Kidney epithelial cell (primary cell): ENCODE results near the gene MIPOL1. TPM values are rescaled to one million over a fixed set of nuclear protein-coding genes. Genes with fewer than 3 reads are reported as not detected.

ENCODE experiments used
- DNase-seq: peaks from one replicate; pipeline ENCODE4 v3.0.0-alpha.2; 2010; ENCODE audit warnings: low read depth
- H3K27me3 ChIP-seq: 2 replicates; pipeline ENCODE4 v1.6.0; 2011; ENCODE audit warnings: low read length; ENCODE audit not compliant: control insufficient read depth, insufficient read depth
- H3K36me3 ChIP-seq: 2 replicates; pipeline ENCODE4 v1.5.1; 2011; ENCODE audit warnings: low read length; ENCODE audit not compliant: control insufficient read depth, insufficient read depth
- H3K4me3 ChIP-seq: 2 replicates; pipeline ENCODE4 v1.5.1; 2011; ENCODE audit warnings: low read depth, mild to moderate bottlenecking, control low read depth, low read length
- CTCF ChIP-seq: IDR thresholded peaks from 2 replicates; pipeline ENCODE4 v1.5.1; 2011; ENCODE audit warnings: mild to moderate bottlenecking, moderate library complexity, low read length, control low read depth, inconsistent platforms; ENCODE audit not compliant: insufficient read depth, poor library complexity, severe bottlenecking
- total RNA-seq: library from RNA; depleted of rRNA; stranded (reverse); fragments of >200 nt; gene quantifications from 2 replicates; pipeline ENCODE4 v1.2.3, GENCODE V29; 2015

Gene MIPOL1
- total RNA-seq, 1 donor from 2014 or later: 7.1 TPM

DNA sequence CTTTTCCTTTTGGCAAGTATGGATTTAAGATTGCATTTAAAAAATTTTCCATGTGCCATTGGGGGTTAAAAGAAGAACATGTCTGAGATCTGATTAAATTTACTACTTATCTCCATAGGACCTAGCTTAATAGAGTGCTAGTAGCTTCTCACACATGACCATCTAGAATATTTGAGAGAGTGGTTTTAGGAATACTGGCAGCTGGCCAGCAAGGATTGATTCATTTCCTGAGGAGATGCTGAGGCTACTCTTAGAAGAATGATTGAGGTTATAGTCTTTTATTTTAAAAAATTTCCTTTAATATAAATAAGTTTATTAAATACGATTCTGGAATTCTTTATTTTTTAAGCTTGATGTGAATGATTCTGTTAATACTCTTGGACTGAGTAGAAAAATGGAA lies 56.2 kb downstream of the MIPOL1 start:
- no peaks in the 10 kb centered on the region for H3K27me3 ChIP-seq
- no peak for TF ChIP-seq CTCF
- no peak for DNase-seq
- no peaks in the 10 kb centered on the region for H3K36me3 ChIP-seq
- no peak overlapping the region for H3K4me3 ChIP-seq

DNA sequence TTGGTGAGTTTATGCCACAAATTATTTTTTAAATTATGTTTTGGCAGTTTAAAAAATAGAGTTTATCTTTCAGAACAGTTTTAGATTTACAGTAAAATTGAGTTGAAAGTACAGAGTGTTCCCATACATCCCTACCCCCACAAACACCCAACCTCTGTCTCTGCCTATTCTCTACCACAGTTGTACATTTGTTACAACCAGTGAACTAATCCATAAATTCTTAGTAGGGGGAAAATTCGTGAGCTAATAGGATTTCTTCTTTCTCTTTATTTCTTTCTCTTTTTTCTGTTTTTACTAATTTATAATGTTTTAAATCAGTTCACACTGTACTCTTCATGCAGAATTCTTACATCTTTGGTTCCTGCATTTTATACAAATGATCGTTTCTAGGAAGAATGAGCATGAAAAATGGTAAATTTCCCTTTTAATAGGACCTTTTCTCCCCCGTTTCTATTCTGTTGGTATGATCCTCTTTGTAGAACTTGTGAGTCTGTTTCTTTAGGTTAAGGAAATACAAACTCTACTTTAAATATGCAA lies 56.7 kb downstream of the MIPOL1 start:
- H3K36me3 ChIP-seq: no peaks in the 10 kb centered on the region
- no peaks in the 10 kb centered on the region for H3K27me3 ChIP-seq
- no peak for DNase-seq
- TF ChIP-seq CTCF: no peak
- no peak overlapping the region for H3K4me3 ChIP-seq

- DNase-seq: no peak
- no peaks in the 10 kb centered on the region for H3K36me3 ChIP-seq
- no peak for TF ChIP-seq CTCF
Observed at GRCh38 chr14:37257501-37258070, 59.8 kb downstream of the MIPOL1 start.

GRCh38 chr14:37262649-37263048 lies 64.9 kb downstream of the MIPOL1 start:
- H3K36me3 ChIP-seq: no peaks in the 10 kb centered on the region
- no peaks in the 10 kb centered on the region for H3K27me3 ChIP-seq
- no peak overlapping the region for H3K4me3 ChIP-seq
- DNase-seq: no peak
- TF ChIP-seq CTCF: no peak

More at GRCh38 chr14:37257501-37258070, 59.8 kb downstream of the MIPOL1 start:
- Histone ChIP-seq H3K27me3 (no peaks in the 10 kb centered on the region), H3K4me3 (no peak overlapping the region)

DNA sequence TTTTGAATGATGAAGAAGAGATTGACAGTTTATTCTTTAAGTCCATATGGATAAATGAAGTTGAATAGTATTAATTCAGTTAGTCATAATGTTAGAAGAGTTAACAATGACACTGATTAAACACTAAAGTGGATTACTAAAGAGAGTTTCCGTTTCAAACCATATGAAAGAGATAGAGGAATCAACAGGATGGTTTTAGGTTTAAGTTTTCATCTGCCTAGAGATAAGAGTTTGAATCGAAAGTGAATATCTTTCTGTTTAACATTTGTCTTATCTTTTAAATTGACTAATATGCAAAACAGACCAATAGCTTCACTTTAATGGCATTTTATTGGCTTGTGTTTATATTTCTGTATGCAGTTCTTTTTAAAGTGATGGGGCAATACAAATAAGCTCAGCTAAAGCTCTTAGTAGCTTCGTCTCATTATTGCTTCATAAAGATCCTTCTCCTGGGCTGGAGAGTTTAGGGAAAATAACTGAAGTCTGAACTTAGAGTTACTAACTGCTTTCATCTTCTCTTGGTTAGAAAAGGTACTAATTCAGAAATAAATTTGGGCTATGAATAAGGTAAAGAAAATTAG lies 66.0 kb downstream of the MIPOL1 start:
- no peak for DNase-seq
- Histone ChIP-seq H3K4me3 (no peak overlapping the region), H3K27me3 (no peaks in the 10 kb centered on the region), H3K36me3 (no peaks in the 10 kb centered on the region)
- TF ChIP-seq CTCF: no peak

- Histone ChIP-seq H3K4me3 (no peak overlapping the region), H3K27me3 (no peaks in the 10 kb centered on the region), H3K36me3 (no peaks in the 10 kb centered on the region)
- no peak for DNase-seq
- no peak for TF ChIP-seq CTCF
Observed at GRCh38 chr14:37268788-37269187, 71.1 kb downstream of the MIPOL1 start.
